Measurements from ENCODE around the gene RGS7.
"Not testable (repeated sequence)": the region's sequence is repeated elsewhere in the genome, so short reads cannot be mapped to it uniquely, and the experiment has no call there.

RGS7 gene

DNA sequence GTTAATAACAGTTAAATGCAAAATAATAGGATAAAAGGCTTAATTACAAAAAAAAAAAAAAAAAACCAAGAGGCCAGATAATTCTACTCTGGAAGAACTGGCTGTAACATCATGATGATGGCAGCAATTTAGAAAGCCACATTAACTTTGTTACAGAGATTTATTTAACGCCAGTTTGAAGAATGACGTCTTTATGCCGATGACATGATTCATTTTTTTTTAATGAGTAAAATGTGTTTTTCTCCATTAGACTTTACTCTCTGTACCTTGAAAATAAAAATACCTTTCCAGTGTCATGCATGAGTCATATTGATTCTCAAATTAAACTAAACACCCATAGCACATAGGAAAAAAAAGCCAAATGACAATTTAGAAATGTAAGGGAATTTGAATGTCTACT is 226.1 kb downstream of the RGS7 start:
- no peak for DNase-seq

DNA sequence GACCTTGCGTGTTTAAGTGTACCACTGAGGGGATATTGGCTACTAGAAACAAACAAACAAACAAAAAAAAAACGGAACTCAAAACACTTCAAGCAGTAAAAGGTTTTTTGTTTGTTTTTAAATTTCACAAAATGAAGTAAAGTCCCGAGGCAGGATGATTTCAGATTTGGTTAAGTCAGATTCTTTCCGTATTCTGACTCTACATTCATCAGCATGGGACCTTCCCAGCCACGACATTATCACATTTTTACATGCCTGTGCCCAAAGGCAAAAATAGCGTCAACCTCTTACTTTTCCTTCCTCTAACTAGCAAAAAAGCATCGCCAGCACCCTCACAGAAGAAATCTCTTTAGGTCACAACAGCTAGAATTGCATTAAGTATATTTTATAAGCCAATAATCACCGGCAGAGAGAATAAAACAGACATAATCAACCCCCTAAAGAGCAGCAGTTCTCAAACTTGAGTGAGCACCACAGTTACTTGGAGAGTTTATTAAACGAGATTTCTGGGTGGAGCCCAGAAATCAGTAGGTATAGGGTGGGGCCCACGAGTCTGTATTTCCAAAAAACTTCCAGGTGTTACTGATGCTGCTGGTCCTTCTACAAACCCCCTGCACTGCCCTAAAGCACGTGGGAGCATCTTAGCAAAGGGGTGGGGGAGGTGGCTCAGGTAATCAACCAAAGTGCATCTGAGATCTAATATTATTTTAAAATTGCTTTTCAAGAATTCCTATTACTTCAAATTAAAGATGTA is 227.6 kb downstream of the RGS7 start:
- DNase-seq = no peak

DNA sequence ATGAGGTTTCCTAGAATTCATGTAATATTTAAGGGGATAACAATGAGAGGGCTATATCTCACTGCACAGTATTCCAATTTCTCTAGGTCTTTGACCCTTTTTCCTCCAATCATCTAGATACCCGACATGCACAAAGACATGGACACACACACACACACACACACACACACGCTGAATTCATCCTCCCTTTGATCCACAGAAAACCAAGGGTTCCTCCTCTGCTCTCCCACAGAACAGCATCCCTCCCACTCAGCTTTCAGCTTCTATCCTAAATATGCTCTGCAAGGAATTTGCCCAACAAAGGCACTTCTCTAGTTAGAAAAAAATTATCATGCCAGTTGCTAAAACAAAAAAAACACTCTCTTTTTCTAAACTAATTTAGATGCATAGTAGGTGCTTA is 231.7 kb downstream of the RGS7 start:
- DNase-seq = no peak

DNA sequence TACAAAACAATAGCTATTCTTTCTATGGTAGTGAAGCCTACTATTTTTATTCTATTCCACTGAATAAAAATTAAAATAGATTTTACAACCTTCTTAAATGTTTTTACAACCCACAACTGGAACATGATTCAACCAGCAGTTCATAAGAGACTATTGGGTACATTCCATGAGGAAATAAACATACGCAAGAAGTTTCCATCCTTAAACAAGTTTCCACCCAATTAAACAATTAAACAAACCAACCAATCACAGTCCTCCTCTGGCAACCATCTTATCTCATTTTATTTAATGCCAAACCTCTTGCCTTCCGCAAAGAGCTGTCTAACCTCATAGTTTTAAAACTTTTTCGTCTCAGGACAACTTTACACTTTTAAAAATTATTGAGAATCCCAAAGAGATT is 239.0 kb downstream of the RGS7 start:
- no peak for DNase-seq

DNA sequence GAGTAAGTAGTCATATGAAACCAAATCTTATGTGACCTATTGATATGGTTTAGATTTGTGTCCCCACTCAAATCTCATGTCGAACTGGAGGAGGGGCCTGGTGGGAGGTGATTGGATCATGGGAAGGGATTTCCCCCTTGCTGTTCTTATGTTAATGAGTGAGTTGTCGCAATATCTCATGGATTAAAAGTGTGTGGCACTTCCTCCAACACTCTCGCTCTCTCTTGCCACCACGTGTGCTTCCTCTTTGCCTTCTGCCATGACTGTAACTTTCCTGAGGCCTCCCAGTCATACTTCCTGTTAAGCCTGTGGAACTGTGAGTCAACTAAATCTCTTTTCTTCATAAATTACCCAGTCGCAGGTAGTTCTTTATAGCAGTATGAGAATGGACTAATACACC is 241.2 kb downstream of the RGS7 start:
- no peak for DNase-seq

DNA sequence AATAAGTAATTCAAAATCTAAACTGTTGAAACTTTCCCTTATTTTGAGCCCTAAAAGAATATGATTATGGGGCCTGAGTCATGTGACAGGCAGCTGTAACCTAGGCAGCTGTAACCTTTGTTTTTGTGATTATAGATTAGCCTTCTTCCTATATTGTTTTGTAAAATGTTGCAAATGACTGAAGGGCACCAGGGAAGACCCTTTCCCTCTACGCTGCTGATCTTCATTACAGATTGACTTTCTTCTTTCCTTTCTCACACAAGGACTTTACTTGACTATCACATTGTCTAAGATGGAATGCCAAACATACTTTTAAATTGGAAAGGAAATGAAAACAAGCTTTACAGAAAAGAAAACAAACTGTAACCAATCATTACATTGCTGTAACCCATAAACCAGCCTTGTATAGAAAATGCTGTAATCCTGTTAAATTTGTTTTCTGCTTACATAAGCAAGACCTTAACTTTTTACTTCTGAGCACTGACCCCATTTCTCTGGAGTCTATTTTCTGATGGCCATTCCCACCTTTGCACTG is 242.2 kb downstream of the RGS7 start:
- no peak for DNase-seq

DNA sequence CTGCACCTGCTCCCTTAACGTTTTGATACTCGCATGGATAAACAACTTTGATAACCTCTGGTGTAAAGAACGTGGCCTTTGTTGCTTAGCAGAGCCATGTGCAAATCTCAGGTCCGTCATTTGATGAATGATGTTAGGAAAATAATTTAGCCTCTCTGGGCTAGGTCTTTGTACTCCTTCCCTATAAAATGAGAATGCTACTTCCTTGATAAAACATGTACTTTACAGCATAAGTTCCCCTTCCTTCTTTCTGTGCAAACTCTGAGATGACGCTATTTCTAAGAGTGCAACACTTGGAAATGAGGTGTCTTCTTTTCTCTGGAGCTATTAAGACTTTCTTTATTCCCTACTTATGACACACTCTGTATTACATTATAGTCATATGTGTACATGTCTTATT is 243.4 kb downstream of the RGS7 start:
- DNase-seq = no peak

DNA sequence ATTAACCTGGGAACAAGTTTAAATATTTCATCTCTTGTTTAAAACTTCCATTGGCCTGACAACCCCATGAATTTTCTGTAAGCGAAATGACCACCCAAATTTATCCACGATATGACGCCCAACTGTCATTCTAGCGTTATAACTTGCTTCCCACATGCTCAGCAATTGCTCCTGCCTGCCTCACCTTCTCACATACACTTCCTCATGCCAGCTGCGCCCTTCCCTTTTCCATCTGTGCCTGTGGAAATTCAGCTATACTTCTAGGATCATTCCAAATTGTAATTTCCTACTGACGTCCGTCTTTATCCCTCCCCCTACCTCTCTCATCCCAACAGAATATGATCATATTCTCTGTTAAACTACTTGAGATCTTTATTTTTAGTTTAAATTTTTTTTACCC is 248.0 kb downstream of the RGS7 start:
- DNase-seq = no peak

DNA sequence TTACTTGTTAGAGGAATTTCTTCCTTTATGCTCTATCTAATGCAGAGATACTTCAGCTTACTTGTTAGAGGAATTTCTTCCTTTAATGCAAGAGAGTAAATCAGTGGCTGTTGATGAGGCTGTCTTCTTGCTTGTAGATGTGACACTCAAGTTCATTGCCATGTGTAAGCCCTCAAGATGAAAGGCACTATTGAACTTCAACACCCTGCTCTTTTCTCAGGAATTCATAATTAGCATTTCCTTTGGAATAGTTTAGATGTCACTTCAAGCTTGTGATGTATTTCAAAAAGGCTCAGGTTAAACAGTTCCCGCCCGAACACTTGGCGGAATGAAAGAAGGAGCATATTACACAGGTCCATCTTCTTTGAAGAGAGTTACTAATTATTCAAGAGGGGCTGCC is 251.9 kb downstream of the RGS7 start:
- DNase-seq = no peak

DNA sequence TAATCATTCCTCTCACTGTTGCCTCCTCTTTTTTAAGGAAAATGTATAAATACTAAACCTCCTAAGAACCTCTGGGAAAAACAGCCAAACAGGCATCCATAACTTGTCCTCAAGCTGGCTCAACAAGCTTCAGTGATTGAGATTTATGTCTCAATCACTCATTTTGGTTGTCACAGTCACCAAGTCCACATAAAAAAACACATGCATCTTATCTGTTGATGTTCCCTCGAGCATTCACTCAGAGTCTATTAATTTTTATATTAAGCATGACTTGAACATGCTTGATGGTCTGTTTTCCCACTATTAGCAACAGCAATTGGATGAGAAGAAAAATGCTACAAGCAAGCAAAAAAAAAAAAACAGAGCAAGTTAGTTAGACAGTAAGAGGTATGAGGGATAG is 254.3 kb downstream of the RGS7 start:
- no peak for DNase-seq

DNA sequence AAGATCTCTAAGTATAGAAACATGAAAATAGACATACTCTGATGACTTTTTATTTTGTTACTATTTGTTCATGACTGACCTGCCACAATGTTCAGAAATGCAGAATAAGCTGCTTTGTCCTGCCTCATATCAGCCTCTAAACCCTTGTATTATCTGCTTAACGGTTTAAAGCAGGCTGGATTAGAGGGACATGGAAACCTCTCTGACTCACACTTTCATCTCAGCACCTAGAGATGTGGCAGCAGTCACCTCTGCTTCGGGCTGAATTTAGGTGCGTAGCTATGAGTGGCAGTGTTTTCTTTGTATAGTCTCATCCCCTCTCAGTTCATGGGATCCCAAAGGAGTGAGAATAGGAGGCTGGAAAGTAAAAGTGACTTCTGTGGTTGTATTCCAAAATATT is 255.4 kb downstream of the RGS7 start:
- DNase-seq = no peak

DNA sequence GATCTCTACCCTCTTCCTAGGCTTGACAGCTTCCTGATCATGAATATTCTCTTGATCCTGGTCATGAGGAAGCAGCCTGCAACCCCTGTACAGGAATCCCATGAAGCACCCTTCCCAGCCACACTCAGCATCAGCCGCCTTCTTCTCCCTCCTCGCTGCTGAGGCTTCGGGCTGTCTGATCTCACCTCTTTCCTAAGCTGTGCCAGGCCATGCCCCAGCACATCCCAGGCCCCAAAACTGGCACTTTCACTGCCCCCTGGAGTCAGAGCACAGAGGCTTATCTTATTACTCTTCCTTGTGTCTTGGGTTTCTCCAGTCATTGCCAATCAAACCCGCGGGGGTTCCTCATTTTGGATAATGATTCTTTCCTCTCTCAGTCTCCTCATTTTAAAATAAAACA is 259.5 kb downstream of the RGS7 start:
- DNase-seq = no peak

DNA sequence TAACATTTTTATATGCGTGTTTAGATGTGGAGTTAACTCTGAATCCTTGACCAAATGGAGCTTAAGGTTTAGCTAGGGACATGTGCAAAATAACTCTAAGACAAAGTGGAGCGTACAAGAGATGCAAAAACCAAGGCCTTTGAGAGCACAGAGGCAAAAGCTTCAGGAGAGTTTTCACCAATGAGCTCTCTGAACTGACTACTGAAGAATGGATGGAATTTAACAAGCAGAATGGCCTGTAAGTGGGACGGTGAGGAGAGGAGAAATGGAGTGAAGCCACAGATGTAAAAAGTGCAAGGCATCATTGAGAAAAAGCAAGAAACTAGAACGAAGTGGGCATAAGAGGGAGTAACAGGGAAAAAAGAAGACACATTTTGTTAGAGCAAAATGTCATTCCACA is 260.0 kb downstream of the RGS7 start:
- DNase-seq = no peak

DNA sequence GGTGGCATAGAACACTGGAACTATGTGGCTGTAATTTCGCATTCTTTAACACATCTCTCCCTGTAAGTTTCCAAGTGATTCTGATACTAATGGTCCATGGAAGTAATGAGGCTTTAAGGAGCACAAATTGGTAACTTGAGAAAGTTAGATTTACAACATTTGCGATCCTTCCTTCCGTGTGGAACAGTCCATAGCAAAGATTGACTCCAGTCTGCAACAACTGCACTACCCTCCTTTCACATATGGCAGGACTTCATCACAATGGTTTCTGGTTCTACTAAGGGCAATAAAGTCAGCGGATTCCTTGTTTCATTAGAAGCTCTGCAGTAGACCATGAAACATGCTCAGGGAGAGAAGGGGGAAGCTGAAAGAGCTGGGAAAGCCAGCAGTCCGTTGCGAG is 261.2 kb downstream of the RGS7 start:
- DNase-seq = no peak

DNA sequence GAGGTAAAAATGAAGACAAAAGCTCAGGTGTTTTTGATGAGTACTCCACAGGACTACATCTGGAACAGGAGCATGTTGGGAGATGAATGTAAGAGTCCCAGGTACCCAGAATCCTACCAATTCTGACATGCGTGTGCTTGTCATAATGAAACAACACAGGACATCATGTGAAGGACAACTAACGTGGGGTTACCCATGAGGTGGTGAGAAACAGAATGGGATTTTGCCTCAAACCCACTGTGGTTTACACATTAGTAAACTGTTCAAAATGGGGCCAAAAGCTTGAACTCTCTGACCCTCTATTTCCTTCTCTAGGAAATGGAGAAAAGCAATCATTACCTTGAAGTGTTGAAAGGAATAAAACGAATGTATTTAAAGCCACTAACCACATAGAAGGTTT is 266.2 kb downstream of the RGS7 start:
- no peak for DNase-seq

DNA sequence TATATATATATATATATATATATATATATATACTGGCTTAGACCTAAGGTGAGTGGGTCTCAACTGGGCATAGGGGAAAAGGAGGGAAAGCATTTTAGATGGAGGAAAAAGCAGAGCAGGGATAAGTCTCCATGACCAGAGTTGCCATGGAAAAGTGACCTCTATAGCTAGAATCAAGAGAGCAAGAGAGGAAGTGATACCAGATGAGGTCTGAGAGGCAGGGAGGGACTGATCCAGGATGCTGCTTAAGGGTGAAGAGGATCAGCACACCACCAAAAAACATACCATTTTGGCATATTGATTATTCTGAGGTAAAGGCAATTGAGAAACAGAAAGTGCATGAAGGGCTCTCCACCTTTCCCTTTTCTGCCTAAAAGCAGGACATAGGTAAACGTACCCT is 267.9 kb downstream of the RGS7 start:
- DNase-seq = not testable (repeated sequence)

DNA sequence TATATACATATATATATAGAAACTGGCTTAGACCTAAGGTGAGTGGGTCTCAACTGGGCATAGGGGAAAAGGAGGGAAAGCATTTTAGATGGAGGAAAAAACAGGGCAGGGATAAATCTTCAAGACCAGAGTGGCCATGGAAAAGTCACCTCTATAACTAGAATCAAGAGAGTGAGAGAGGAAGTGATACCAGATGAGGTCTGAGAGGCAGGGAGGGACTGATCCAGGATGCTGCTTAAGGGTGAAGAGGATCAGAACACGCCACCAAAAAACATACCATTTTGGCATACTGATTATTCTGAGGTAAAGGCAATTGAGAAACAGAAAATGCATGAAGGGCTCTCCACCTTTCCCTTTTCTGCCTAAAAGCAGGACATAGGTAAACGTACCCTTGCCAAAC is 268.9 kb downstream of the RGS7 start:
- not testable (repeated sequence) for DNase-seq

DNA sequence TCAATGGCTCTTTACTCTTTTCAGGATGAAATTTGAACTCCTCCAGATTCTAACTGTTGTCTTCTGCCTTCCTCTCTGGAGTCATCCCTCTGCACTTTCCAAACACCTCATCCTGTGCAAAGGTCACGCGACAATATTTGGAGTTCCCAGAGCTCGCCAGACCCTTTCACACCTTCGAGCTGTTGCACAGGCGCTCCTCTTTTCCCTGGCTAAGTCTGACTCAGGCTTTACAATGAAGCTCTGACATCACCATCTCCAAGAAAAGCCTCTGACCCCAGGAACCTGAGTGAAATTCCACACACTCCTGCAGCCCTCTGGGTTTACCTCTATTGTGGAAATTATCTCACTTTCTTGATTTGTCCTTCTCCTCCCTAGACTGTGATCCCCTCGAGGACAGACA is 270.3 kb downstream of the RGS7 start:
- DNase-seq = no peak

DNA sequence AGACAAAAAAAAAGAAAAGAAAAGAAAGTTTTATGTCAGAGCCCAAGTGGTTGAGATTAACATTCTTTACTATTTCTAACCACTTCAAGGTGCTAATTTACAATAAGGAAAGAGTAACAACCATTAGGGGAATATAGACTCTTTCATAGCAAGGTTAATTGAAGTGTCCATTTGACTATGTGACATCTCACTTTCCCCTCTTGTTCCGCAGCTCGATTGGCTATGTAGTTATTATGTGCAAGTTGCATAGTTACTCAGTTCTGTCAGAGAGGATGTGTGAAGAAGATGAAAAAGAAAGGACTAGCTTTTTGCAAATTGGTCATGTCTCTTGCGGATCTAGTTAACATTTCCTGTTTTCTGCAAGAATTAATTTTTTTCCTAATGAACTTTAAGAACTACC is 273.7 kb downstream of the RGS7 start:
- DNase-seq = no peak

DNA sequence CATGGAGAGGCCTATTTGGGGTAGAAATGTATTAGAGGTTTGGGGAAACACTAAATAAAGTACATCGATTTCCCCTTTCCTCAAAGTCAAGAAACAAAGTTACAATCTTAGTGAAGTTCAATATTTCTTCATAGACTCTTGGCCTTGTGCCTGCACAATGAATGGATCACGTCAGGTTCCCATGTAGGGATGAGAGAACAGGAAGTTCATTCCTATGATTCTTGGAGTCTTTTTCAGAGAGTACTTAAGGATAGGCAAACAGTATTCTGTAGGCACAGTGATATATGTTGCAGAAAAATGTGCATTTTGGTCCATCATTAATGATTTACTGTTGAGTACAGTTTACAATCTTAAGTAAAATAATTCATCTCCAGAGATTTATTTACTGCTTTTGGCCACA is 275.5 kb downstream of the RGS7 start:
- DNase-seq = no peak

DNA sequence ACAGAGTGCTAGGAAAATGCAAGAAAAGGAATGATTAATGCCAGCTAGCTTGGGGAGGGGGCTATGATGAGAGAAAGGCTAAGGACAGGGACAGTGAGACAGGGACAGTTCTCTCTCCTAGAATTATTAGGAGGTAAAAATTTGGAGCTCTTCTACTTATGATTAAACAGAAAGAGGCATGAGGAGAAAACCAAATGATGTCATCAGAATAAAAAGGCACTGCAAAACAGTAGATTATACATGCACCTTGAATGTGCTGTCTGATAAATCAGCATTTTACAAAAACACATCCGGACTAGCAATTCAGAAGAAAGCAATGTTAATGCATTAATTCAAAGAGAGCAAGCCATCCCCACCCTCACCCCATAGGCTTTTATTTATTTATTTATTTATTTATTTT is 277.5 kb downstream of the RGS7 start:
- DNase-seq = peak in 1 of 3 experiments; percentile 41

DNA sequence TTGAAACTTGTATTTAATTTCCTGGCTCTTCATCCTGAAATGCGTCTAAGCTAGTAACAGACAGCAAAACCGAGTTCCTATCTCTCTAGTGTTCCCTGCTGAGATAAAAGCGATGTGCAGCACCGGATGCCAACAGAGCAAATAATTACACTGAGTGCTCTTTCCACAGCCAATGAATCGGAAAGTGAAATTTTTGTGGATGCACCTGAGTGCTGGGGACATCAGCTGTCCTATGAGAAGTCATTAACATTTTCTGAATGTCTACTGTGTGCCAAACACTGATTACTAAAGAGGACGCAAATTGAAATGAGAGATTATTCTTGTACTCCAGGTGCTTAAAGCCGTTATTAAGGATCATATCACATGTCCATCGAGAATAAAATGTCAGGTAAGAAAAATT is 278.0 kb downstream of the RGS7 start:
- peak; percentile 51 to 76 (median 71) for DNase-seq

DNA sequence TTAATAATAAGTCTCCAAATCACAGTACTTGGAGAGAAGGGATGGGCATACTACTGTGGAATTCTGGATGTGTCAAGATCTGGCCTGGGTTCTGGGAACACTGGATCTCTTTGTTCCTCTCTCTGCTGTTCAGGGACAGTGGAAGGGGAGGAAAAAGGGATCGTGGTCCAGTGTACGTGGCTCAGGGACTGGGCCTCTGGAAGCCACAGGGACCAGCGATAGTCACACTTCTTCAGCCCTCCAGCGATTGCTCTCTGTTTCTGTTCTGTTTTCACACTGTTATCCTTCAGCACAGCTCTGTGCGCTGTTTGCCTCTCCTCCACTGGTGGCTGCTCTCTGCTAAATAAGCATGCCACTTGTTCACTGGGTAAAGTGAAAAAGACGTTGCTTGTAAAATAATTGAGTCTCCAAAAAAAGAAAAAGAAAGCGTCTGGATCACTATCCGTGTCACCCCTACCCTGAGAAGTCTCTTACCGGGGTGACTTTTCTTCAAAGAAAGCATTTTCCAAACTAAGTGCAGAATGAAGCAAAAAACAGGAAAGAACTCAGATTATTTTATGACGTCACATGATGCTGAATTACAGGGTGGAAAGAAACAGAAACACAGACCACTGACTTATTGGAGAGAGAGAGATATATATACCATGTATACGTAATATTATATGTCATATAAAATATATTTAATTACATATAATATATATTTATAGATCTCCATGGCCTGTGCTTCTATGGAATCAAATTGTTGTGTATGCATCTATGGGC is 279.4 kb downstream of the RGS7 start:
- no peak for DNase-seq

DNA sequence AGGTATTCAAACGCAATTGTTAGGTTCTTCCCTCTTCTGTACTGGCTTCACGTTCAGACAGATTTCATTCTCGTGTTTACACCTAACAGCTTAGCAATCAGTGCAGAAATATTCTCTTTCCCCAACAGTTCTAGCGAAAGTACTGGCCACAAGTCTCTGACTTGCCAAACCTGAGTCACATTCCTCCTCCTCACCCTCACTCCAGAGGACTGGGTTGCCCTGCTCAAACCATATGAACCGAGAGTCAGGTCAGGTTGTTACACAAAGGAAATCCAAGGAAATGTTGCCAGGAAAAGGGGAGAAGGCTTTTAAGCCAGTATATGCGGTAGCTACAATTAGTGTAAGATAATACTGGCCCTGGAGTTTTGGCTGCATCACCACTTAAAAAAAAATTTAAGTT is 282.5 kb downstream of the RGS7 start:
- no peak for DNase-seq

DNA sequence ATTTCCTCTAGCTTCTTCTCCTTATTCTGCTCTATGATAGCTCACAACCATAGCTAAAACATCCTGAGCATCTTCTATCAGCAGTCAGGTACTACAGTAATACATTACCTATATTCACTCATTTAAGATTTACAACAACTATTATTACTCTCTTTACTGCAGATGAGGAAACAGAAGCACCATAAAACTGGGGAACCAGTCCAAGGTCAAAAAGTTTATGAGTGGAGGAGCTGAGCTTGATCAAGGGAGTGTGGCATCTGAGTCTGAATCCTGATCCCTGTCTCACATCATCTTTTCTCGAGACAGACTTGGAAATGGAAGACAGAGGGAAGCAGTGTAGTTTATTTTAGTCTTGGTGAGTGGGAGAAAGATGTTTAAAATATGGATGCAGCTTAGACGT is 288.6 kb downstream of the RGS7 start:
- DNase-seq = no peak
